ENCODE results near the gene CDC42SE2.
"Not testable (repeated sequence)": the region's sequence is repeated elsewhere in the genome, so short reads cannot be mapped to it uniquely, and the experiment has no call there.

CDC42SE2 gene

GRCh38 chr5:131371835-131372234, 108.0 kb downstream of the CDC42SE2 start:
- DNase-seq: no peak

- DNase-seq: no peak
Measured at GRCh38 chr5:131373265-131373664, 109.4 kb downstream of the CDC42SE2 start.

- DNase-seq: no peak
Measured at GRCh38 chr5:131375351-131375750, 111.5 kb downstream of the CDC42SE2 start.

DNA sequence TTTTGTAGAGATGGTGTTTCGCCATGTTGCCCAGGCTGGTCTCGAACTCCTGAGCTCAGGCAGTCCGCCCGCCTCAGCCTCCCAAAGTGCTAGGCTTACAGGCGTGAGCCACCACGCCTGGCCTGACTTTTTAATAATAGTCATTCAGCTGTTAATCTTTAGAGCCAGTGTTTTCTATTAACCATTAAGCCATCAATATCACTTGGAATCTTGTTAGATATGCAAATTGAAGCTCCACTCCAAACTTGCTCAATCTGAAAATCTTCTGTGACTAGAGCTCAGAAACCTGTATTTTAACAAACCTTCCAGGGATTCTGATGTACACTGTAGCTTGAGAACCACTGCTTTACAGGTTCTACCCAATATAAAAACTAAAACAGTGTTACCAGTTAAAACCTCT, 113.5 kb downstream of the CDC42SE2 start:
- DNase-seq: no peak

DNA sequence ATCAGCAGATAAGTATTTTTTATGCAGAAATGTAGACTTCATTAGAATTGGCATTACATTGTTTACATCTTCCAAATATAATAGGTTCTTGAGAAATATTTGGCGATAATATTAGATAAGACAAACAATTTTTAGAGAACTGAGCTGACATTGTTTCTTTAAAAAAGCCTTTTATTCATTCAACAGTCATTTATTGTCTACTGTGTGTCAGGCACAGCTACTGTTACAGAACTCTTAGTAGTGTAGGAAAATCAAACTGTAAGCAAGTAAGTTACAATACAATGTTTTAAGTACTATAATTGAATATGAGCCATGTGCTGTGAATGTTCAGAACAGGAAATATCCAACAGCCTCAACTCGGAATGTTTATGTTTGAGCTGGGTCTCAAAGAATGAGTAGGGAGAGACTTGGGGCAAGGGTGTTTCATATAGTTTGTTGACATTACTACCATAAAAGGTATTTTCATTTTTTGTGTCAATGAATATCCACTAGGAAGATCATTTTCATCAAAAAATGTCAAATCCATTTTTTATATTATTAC, 114.0 kb downstream of the CDC42SE2 start:
- DNase-seq: no peak

DNA sequence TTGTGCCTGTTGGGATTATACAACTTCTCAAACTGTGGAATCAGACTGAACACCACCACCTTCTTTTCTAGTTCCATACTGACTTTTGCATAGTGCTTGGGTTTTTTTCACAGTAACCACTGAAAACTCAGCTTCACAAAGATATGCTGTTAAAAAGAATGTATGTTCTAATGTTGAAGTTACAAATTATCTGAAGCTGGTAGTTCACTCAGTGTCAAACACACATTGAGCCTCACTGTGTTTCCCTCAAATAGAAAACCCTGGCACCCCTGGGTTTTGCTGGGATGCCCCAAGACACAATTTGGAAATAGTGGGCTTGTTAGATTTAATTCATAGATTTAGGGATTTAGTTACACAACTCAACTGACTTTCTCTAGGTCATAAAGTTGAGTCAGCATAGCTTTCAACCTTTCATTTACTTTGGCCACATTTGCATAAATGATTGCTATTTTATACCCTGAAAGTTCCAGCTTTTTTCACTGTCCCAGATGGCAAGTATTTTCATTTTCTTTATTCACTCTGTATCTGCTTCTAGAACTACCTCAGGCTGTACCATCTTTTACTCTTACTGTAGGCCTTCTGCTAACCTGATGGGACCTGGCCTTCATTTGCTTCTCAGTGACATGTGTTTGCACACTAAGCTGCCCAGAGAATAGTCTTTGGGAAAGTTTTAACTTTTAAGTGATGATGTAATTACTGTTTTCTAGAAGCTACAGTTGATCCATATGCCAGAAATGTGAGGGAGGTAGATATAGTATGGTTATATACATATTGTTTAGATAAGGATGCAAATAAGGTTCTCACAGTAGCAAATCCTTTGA, 115.1 kb downstream of the CDC42SE2 start:
- peak; percentile 15 for DNase-seq

GRCh38 chr5:131379723-131380122, 115.9 kb downstream of the CDC42SE2 start:
- peak; percentile 87 for DNase-seq

GRCh38 chr5:131380238-131380637, 116.4 kb downstream of the CDC42SE2 start:
- not testable (repeated sequence) for DNase-seq

DNA sequence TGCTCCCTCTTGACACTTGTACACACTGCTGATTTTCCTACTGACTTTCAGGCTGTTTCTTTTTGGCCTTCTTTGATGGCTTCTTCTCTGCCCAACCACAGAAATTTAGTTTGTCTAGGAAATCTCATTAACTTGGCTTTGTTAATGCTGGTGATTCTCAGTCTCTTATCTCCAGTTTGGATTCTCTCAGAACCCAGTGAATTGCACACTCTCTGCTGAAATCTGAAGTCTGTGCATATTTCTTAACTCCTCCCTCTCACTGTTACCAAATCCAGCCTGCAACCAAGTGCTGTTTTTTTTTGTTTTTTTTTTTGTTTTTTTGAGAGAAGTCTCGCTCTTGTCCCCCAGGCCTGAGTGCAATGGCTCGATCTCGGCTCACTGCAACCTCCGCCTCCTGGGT, 117.2 kb downstream of the CDC42SE2 start:
- DNase-seq: no peak

- DNase-seq: no peak
Measured at GRCh38 chr5:131381777-131382176, 117.9 kb downstream of the CDC42SE2 start.

- peak; percentile 63 for DNase-seq
Measured at GRCh38 chr5:131382407-131383395, 118.8 kb downstream of the CDC42SE2 start.

DNA sequence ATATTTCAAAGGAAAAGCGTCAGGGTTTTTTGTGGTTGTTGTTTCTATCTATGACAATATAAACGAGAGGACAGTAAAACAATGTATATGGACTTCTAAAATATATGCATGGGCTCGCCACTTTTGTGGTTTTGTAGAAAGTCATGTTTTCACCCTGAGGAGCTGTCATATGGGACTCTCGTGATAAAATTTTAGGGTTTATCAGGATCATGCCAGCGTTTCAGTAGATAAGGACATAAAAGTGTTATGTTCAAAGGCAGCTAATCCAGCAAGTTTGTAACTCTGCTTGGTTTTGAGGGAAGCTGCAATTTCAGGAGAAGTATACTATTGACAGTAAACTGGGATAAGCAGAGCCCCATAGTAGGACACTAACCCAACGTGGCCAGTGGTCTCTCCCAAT, 120.3 kb downstream of the CDC42SE2 start:
- DNase-seq: no peak

GRCh38 chr5:131384616-131385214, 120.9 kb downstream of the CDC42SE2 start:
- no peak for DNase-seq

DNA sequence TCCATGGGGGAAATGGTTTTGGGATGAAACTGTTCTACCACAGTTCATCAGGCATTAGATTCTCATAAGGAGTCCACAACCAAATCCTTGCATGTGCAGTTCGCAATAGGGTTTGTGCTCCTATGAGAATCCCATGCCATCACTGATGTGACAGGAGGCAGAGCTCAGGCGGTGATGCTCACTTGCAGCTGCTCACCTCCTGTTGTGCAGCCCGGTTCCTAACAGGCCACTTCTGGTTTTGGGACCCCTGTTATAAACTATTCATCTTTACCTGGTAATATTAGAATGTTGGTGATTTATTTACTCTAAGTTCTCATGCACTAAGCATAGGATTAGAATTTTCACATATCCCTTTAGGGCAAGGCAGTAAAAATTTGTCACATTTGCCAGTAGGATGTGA, 122.3 kb downstream of the CDC42SE2 start:
- no peak for DNase-seq

DNA sequence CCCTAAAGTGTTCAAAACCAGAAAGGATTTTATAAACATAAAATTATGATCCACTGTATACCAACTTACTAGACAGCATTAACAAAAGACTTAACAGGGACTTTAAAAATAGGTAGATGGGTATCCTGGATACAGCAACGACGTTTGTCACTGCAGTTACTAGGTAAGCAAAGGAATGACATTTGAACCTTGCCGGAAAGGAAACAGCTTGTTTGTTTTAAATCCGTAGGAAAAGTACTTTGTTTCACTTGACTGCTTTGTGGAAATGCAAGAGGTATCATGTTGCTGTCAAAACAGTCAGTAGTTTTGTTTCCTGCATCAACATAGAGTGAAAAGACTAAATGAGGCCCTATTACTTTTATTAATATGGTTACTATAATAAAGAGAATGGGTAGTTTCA, 122.9 kb downstream of the CDC42SE2 start:
- peak; percentile 72 for DNase-seq

DNA sequence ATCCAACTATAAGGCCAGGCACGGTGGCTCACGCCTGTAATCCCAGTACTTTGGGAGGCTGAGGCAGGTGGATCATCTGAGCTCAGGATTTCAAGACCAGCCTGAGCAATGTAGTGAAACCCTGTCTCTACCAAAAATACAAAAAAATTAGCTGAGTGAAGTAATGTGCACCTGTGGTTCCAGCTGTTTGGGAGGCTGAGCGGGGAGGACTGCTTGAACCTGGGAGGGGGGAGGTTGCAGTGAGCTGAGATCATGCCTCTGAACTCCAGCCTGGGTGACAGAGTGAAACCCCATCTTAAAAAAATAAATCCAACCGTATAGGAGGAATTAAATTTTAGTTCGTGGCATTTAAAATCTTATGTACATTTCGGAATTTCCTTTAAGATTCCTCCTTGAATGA, 123.4 kb downstream of the CDC42SE2 start:
- DNase-seq: no peak

GRCh38 chr5:131389096-131389868, 125.4 kb downstream of the CDC42SE2 start:
- no peak for DNase-seq

GRCh38 chr5:131389869-131390265, 126.0 kb downstream of the CDC42SE2 start:
- DNase-seq: no peak

DNA sequence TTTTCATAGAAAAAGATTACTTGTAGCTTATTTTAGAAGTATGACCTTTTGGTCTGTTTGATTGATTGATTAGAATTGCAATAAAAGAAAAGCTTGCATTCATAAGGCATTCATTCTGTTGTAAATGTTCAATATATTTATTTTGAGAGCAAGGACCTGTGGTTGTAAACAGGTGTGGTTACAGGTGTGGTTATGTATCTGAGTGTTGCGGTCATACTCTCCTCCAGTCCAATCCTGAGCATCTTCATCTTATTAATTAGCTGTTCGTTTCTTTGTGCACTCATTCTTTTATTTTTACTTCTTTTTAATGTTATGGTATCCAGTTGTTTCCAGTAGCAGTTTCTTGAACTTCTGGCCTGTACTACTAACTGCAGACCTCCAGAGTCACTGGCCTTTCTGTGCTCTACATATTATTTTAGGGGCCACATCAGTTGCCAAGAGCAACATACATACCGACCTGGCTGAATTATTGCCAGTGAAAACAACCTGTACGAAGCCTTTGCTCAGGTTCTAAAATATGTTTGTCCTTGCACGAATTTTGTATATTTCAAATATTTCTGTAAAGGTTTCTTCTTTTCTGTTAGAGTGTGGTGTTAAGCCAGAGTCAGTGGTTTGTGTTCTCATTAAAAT, 128.7 kb downstream of the CDC42SE2 start:
- DNase-seq: no peak

DNA sequence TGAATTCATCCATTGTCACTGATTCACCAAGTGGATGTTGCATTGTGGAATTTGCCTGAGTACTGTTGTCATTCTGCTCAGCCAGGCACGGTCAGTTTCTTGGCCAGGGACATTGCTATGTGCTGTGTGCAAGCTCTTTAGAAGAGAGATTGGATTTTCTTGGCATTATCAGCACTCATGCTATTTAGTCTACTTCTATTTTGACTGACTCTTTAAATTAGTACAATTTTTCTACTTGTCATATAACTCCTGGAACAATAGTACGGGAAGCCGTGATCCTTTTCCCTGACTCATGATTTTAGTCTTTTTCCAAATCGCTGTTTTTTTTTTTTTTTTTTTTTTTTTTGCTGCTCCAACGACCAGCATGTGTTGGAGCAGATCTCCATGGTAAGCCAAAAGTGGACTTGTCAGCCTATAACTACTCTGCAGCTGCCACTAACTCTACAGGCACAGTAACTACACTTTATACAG, 129.7 kb downstream of the CDC42SE2 start:
- peak; percentile 51 for DNase-seq

DNA sequence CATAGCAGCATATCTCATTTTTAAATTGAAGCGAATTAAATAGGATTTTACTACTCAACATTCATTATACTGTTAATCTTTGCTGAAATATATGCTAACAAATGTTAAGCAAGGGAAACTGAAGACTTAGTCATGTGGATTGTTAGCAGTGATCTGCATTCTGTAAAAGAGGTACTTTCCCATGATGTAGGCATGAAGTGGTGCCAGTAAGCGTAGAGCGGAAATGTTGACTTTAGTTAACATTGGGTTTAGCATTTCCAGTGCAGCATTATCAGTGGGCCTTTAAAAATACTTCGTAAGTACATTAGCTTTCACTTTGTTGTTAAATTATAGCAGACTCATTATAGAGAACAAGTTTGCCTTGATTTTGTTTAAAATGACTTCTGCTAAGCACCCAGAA, 130.3 kb downstream of the CDC42SE2 start:
- peak; percentile 87 for DNase-seq

- no peak for DNase-seq
Measured at GRCh38 chr5:131396015-131396414, 132.2 kb downstream of the CDC42SE2 start.
